ENCODE data around the gene PDS5A. TPM values are rescaled to one million over a fixed set of nuclear protein-coding genes. Genes with fewer than 3 reads are reported as not detected.

PDS5A gene
- total RNA-seq, 1 experiment from 2014 or later, result 86.4 TPM

DNA sequence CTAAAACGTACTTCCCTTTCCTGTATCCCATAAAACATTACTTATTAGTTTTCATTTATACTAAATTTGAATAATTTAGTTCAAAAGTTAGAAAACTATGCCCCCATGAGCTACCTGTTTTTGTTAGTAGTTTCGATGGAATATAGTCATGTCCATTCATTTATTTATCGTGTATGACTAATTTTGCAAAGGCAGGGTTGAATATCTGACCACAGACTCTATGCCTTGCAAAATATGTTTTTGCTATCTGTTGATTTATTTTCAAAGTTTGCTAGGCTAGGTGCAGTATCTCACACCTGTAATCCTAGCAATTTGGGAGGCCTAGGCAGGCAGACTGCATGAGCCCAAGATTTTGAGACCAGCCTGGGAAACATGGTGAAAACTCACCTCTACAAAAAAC is 78.4 kb downstream of the PDS5A start:
- Histone ChIP-seq H3K27me3 (ENCODE audit: insufficient read depth, low read depth) (no peaks in the 10 kb centered on the region), H3K4me2 (no peak overlapping the region), H3F3A (ENCODE audit: insufficient read depth, low read depth) (peaks cover 24% of the 10 kb centered on the region; the same call in 1 of the 2 replicates), H3K27ac (no peak overlapping the region), H3K79me2 (ENCODE audit: low read depth) (no peaks in the 10 kb centered on the region), H3K9me2 (ENCODE audit: insufficient read depth) (no peaks in the 10 kb centered on the region), H2AFZ (no peak overlapping the region), H3K9me3 (ENCODE audit: insufficient read depth, low read depth) (no peaks in the 10 kb centered on the region; the same call in 1 of the 2 replicates), H3K4me1 (replicated peaks; ENCODE audit: insufficient read depth) (no peaks in the 10 kb centered on the region), H3K4me3 (no peak overlapping the region), H4K20me1 (ENCODE audit: insufficient read depth) (peaks cover 10% of the 10 kb centered on the region; the same call in 1 of the 2 replicates), H3K36me3 (ENCODE audit: low read depth) (peaks cover 33% of the 10 kb centered on the region)
- BruUV-seq (replicated peaks), result no TSS peak
- ChIA-PET CTCF (interaction anchor here (0.5 kb wide), 1 partner anchor 428 kb away, joined by 4 read pairs; no protein-coding TSS in a partner anchor), POLR2A (ENCODE audit: unreplicated experiment) (interaction anchor here (0.6 kb wide), 1 partner anchor 189 kb away, joined by 3 read pairs; no protein-coding TSS in a partner anchor)
- no peak for DNase-seq
- TF ChIP-seq EZH2 (IDR thresholded peaks at IDR 0.05; ENCODE audit: low read depth), result no peak
- TF ChIP-seq, protein P1, sequence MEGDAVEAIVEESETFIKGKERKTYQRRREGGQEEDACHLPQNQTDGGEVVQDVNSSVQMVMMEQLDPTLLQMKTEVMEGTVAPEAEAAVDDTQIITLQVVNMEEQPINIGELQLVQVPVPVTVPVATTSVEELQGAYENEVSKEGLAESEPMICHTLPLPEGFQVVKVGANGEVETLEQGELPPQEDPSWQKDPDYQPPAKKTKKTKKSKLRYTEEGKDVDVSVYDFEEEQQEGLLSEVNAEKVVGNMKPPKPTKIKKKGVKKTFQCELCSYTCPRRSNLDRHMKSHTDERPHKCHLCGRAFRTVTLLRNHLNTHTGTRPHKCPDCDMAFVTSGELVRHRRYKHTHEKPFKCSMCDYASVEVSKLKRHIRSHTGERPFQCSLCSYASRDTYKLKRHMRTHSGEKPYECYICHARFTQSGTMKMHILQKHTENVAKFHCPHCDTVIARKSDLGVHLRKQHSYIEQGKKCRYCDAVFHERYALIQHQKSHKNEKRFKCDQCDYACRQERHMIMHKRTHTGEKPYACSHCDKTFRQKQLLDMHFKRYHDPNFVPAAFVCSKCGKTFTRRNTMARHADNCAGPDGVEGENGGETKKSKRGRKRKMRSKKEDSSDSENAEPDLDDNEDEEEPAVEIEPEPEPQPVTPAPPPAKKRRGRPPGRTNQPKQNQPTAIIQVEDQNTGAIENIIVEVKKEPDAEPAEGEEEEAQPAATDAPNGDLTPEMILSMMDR (conservative IDR thresholded peaks at IDR 0.05), result no peak
- intact Hi-C loops (cut with micrococcal nuclease; ENCODE audit: unreplicated experiment), result no loop called here

DNA sequence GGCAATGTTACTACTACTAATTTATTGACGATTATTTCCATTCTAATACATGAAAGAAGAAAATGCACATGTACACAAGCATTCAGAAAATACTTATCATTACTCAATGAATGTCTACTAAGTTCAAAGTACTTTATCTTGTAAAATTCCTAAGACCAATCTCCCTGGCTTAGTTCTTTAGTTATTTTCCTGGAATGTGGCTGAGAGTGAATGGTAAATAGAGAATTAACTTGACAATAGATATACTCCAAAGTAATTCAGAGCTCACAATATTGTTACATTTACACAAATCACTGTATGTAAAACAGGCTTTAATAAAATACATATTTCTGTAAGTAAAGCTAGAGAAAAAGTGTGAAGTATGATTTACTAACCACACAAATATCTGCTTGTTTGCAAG is 79.7 kb downstream of the PDS5A start:
- no peak overlapping the region for H2AFZ ChIP-seq
- H3K79me2 ChIP-seq (ENCODE audit: low read depth), result no peaks in the 10 kb centered on the region
- peaks cover 6% of the 10 kb centered on the region; the same call in 1 of the 2 replicates for H4K20me1 ChIP-seq (ENCODE audit: insufficient read depth)
- H3F3A ChIP-seq (ENCODE audit: insufficient read depth, low read depth), result peaks cover 34% of the 10 kb centered on the region
- no peaks in the 10 kb centered on the region for H3K9me2 ChIP-seq (ENCODE audit: insufficient read depth)
- ChIA-PET POLR2A (ENCODE audit: unreplicated experiment) (interaction anchor here (0.7 kb wide), 1 partner anchor 28 kb away, joined by 5 read pairs; no protein-coding TSS in a partner anchor), CTCF (interaction anchor here (0.6 kb wide), 1 partner anchor 64 kb away, joined by 3 read pairs; no protein-coding TSS in a partner anchor)
- no TSS peak for BruUV-seq (replicated peaks)
- no peak for TF ChIP-seq EZH2 (IDR thresholded peaks at IDR 0.05; ENCODE audit: low read depth)
- TF ChIP-seq, protein P1 (conservative IDR thresholded peaks at IDR 0.05), result no peak
- no peak overlapping the region for H3K4me3 ChIP-seq
- DNase-seq, result no peak
- H3K27me3 ChIP-seq (ENCODE audit: insufficient read depth, low read depth), result no peaks in the 10 kb centered on the region
- no peaks in the 10 kb centered on the region; the same call in 1 of the 2 replicates for H3K9me3 ChIP-seq (ENCODE audit: insufficient read depth, low read depth)
- peaks cover 38% of the 10 kb centered on the region for H3K36me3 ChIP-seq (ENCODE audit: low read depth)
- no peak overlapping the region for H3K27ac ChIP-seq
- H3K4me2 ChIP-seq, result no peak overlapping the region
- intact Hi-C loops (cut with micrococcal nuclease; ENCODE audit: unreplicated experiment), result no loop called here
- no peaks in the 10 kb centered on the region for H3K4me1 ChIP-seq (replicated peaks; ENCODE audit: insufficient read depth)

DNA sequence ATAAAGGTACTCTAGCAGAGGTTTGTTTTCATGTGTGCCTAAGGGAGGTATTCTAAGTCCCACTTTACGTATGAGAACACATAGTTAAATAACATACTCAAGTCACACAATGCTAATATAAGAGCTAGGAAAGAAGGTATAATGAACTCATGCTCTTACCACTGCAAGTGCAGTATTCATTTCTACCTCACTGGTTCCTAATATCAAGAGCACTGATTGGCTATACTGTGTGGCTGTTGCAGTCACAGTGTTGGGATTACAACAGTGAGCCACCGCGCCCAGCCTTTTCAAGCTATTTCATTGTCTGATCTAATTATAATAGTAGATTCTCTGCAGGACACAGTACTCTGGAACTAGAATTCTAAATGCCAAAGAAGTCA is 84.0 kb downstream of the PDS5A start:
- Histone ChIP-seq H3K9me2 (ENCODE audit: insufficient read depth) (no peaks in the 10 kb centered on the region), H3K27ac (no peak overlapping the region), H3K27me3 (ENCODE audit: insufficient read depth, low read depth) (no peaks in the 10 kb centered on the region), H3K4me2 (no peak overlapping the region), H4K20me1 (ENCODE audit: insufficient read depth) (no peaks in the 10 kb centered on the region), H3K4me3 (no peak overlapping the region), H3F3A (ENCODE audit: insufficient read depth, low read depth) (peaks cover 28% of the 10 kb centered on the region), H3K4me1 (replicated peaks; ENCODE audit: insufficient read depth) (no peaks in the 10 kb centered on the region), H3K79me2 (ENCODE audit: low read depth) (no peaks in the 10 kb centered on the region), H3K9me3 (ENCODE audit: insufficient read depth, low read depth) (no peaks in the 10 kb centered on the region; the same call in 1 of the 2 replicates), H2AFZ (no peak overlapping the region), H3K36me3 (ENCODE audit: low read depth) (peaks cover 21% of the 10 kb centered on the region; the same call in 1 of the 2 replicates)
- CTCF ChIA-PET, result interaction anchor here (0.6 kb wide), 1 partner anchor 256 kb away, joined by 5 read pairs; no protein-coding TSS in a partner anchor
- TF ChIP-seq EZH2 (IDR thresholded peaks at IDR 0.05; ENCODE audit: low read depth), result no peak
- TF ChIP-seq, protein P1 (conservative IDR thresholded peaks at IDR 0.05), result no peak
- DNase-seq, result no peak
- BruUV-seq (replicated peaks), result no TSS peak
- POLR2A ChIA-PET (ENCODE audit: unreplicated experiment), result no interaction called here
- intact Hi-C loops (cut with micrococcal nuclease; ENCODE audit: unreplicated experiment), result no loop called here

All from PC-9 (cell line).